GM12878 (cell line): ENCODE measurements around the gene FGD1.

Experiments used
- CHD4 ChIP-seq: fragments of 200-600 bp; sonication (generic); IDR thresholded peaks from 2 replicates; pipeline ENCODE4 v1.6.1; 2016; ENCODE audit warnings: mild to moderate bottlenecking
- CREB1 ChIP-seq: IDR thresholded peaks from 2 replicates; pipeline ENCODE4 v1.6.1; 2012; ENCODE audit warnings: low read depth, mild to moderate bottlenecking, inconsistent platforms
- CTCF ChIP-seq, 3 experiments: IDR thresholded peaks in 2 of 3; conservative IDR thresholded peaks in 1 of 3; 2 replicates each; pipeline ENCODE4 v1.5.1; 2011; ENCODE audit warnings: low read depth in 3 of 3, low read length in 3 of 3, mild to moderate bottlenecking in 3 of 3, control low read depth in 2 of 3, moderate library complexity in 2 of 3, inconsistent platforms in 1 of 3, mixed read lengths in 1 of 3; ENCODE audit not compliant: control insufficient read depth in 2 of 3, insufficient read depth in 1 of 3; ENCODE audit errors: extremely low read depth in 1 of 3
- CUX1 ChIP-seq: IDR thresholded peaks from 2 replicates; pipeline ENCODE4 v1.6.1; 2012; ENCODE audit warnings: improper control_type of control experiment, low read depth, low read length; ENCODE audit not compliant: insufficient replicate concordance
- EZH2 ChIP-seq: IDR thresholded peaks from 2 replicates; pipeline ENCODE4 v1.6.1; 2012; ENCODE audit warnings: low read depth, mild to moderate bottlenecking, control low read depth, inconsistent platforms, low read length, borderline replicate concordance; ENCODE audit not compliant: control insufficient read depth
- HDAC2 ChIP-seq: fragments of 200-600 bp; sonication (generic); IDR thresholded peaks from 2 replicates; pipeline ENCODE4 v1.6.1; 2017
- JUND ChIP-seq: IDR thresholded peaks from 2 replicates; pipeline ENCODE4 v1.6.1; 2012; ENCODE audit warnings: low read depth, mild to moderate bottlenecking, low read length, improper control_type of control experiment, moderate library complexity
- MYC ChIP-seq: IDR thresholded peaks from 2 replicates; pipeline ENCODE4 v1.6.1; 2011; ENCODE audit warnings: mild to moderate bottlenecking, low read length, moderate library complexity, inconsistent platforms; ENCODE audit not compliant: insufficient read depth, insufficient replicate concordance, insufficient read length, severe bottlenecking
- NFYA ChIP-seq: IDR thresholded peaks from 2 replicates; pipeline ENCODE4 v1.6.1; 2011; ENCODE audit warnings: low read depth, mild to moderate bottlenecking, low read length, improper control_type of control experiment, borderline replicate concordance
- POLR2A ChIP-seq: IDR thresholded peaks from 2 replicates; pipeline ENCODE4 v1.6.1; 2011; ENCODE audit warnings: low read depth, mild to moderate bottlenecking, low read length
- SRF ChIP-seq, 2 experiments: IDR thresholded peaks; 2 replicates each; pipeline ENCODE4 v1.6.1; 2011; ENCODE audit warnings: low read depth in 2 of 2, low read length in 2 of 2, mild to moderate bottlenecking in 1 of 2, moderate library complexity in 1 of 2

- no peak for TF ChIP-seq HDAC2
- no peak for TF ChIP-seq CREB1
- no peak for TF ChIP-seq SRF (IDR thresholded peaks at IDR 0.05; ENCODE audit: low read depth in 2 of 2, low read length in 2 of 2)
- TF ChIP-seq EZH2: no peak
- TF ChIP-seq JUND: no peak
- no peak for TF ChIP-seq CTCF (IDR thresholded peaks at IDR 0.05 in 2 of 3, conservative IDR thresholded peaks at IDR 0.05 in 1 of 3; ENCODE audit: control insufficient read depth in 2 of 3, extremely low read depth in 1 of 3, insufficient read depth in 1 of 3, low read depth in 3 of 3, low read length in 3 of 3)
- TF ChIP-seq NFYA: no peak
- no peak for TF ChIP-seq CHD4
- no peak for TF ChIP-seq CUX1
- TF ChIP-seq MYC: no peak
- peak; percentile 41; the same call in 1 of the 2 replicates for TF ChIP-seq POLR2A
Measured at GRCh38 chrX:54446084-54446483, 50.0 kb downstream of the FGD1 start.
